Measurements from ENCODE around the gene AEBP2. TPM values are rescaled to one million over a fixed set of nuclear protein-coding genes. Genes with fewer than 3 reads are reported as not detected.
"Not testable (repeated sequence)": the region's sequence is repeated elsewhere in the genome, so short reads cannot be mapped to it uniquely, and the experiment has no call there.

AEBP2 gene, protein sequence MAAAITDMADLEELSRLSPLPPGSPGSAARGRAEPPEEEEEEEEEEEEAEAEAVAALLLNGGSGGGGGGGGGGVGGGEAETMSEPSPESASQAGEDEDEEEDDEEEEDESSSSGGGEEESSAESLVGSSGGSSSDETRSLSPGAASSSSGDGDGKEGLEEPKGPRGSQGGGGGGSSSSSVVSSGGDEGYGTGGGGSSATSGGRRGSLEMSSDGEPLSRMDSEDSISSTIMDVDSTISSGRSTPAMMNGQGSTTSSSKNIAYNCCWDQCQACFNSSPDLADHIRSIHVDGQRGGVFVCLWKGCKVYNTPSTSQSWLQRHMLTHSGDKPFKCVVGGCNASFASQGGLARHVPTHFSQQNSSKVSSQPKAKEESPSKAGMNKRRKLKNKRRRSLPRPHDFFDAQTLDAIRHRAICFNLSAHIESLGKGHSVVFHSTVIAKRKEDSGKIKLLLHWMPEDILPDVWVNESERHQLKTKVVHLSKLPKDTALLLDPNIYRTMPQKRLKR
- total RNA-seq (21.0 and 23.0 TPM in 2 replicates), polyA plus RNA-seq (13.6 and 20.7 TPM in 2 replicates)

- Histone ChIP-seq H3K4me1 (ENCODE audit: low read depth) (peaks cover 4% of the 10 kb centered on the region), H3K9me3 (ENCODE audit: low read depth) (no peaks in the 10 kb centered on the region), H3K36me3 (no peaks in the 10 kb centered on the region), H3K27me3 (no peaks in the 10 kb centered on the region), H3K4me3 (peak within 1 kb of the TSS; percentile 97), H3K27ac (peak within 1 kb of the TSS; percentile 89)
- DNase-seq (ENCODE audit: low read depth in 1 of 2, low spot score in 1 of 2), result peak; percentile 95 to 98
- TF ChIP-seq, protein P1, sequence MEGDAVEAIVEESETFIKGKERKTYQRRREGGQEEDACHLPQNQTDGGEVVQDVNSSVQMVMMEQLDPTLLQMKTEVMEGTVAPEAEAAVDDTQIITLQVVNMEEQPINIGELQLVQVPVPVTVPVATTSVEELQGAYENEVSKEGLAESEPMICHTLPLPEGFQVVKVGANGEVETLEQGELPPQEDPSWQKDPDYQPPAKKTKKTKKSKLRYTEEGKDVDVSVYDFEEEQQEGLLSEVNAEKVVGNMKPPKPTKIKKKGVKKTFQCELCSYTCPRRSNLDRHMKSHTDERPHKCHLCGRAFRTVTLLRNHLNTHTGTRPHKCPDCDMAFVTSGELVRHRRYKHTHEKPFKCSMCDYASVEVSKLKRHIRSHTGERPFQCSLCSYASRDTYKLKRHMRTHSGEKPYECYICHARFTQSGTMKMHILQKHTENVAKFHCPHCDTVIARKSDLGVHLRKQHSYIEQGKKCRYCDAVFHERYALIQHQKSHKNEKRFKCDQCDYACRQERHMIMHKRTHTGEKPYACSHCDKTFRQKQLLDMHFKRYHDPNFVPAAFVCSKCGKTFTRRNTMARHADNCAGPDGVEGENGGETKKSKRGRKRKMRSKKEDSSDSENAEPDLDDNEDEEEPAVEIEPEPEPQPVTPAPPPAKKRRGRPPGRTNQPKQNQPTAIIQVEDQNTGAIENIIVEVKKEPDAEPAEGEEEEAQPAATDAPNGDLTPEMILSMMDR (IDR thresholded peaks at IDR 0.05; ENCODE audit: low read depth, low read length), result no peak
These were observed at the start of gene AEBP2 for GRCh38 chr12:19439059-19440018. TSS of gene AEBP2 (plus strand) at chr12:19439492. CDS start at chr12:19439700, 208 bp downstream.

DNA sequence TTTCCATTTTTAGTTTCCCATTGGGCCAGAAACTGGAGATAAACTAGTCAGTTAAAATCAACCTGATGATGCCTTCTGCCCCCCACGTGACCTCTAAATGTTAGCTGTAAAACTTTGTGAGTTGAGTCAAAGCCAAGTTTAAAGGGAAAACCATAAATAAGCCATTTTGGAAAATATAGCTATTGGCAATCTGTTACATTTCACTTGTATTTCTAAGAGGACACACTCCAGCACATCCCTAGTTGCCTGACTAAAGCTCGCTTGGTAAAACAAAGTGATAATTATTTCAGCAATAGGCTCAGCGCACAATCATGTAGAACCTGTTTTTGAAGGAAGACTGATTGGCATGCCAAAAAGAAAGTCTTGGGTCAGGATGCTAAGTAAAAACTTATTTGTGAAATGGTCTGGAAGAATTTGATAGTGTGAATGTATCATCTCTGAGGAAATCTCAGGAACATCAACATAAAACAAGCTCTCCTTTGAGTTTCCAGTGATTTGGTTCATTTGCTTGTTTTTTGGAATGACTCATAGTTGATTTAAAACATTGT is 49.2 kb upstream of the AEBP2 start:
- H3K4me1 ChIP-seq (ENCODE audit: low read depth), result no peaks in the 10 kb centered on the region
- H3K9me3 ChIP-seq (ENCODE audit: low read depth), result no peaks in the 10 kb centered on the region
- DNase-seq (ENCODE audit: low read depth in 1 of 2, low spot score in 1 of 2), result no peak
- H3K27me3 ChIP-seq, result no peaks in the 10 kb centered on the region
- TF ChIP-seq, protein P1 (IDR thresholded peaks at IDR 0.05; ENCODE audit: low read depth, low read length), result no peak
- H3K27ac ChIP-seq, result no peak overlapping the region
- H3K36me3 ChIP-seq, result no peaks in the 10 kb centered on the region
- no peak overlapping the region for H3K4me3 ChIP-seq

- H3K9me3 ChIP-seq (ENCODE audit: low read depth); H3K36me3 ChIP-seq; DNase-seq (ENCODE audit: low read depth in 1 of 2, low spot score in 1 of 2); H3K27ac ChIP-seq; H3K4me1 ChIP-seq (ENCODE audit: low read depth); H3K4me3 ChIP-seq; H3K27me3 ChIP-seq: not testable (repeated sequence)
These were observed 46.6 kb upstream of the AEBP2 start for GRCh38 chr12:19392644-19393043.

- Histone ChIP-seq H3K4me3 (no peak overlapping the region), H3K27ac (no peak overlapping the region), H3K4me1 (ENCODE audit: low read depth) (no peaks in the 10 kb centered on the region), H3K27me3 (no peaks in the 10 kb centered on the region), H3K9me3 (ENCODE audit: low read depth) (no peaks in the 10 kb centered on the region), H3K36me3 (no peaks in the 10 kb centered on the region)
- no peak for DNase-seq (ENCODE audit: low read depth in 1 of 2, low spot score in 1 of 2)
- TF ChIP-seq, protein P1 (IDR thresholded peaks at IDR 0.05; ENCODE audit: low read depth, low read length), result no peak
These were observed 44.9 kb upstream of the AEBP2 start for GRCh38 chr12:19394385-19394784.

GRCh38 chr12:19397534-19397933 is 41.8 kb upstream of the AEBP2 start:
- Histone ChIP-seq H3K36me3 (no peaks in the 10 kb centered on the region), H3K4me1 (ENCODE audit: low read depth) (no peaks in the 10 kb centered on the region), H3K9me3 (ENCODE audit: low read depth) (no peaks in the 10 kb centered on the region), H3K27ac (no peak overlapping the region), H3K27me3 (no peaks in the 10 kb centered on the region), H3K4me3 (no peak overlapping the region)
- TF ChIP-seq, protein P1 (IDR thresholded peaks at IDR 0.05; ENCODE audit: low read depth, low read length), result no peak
- DNase-seq (ENCODE audit: low read depth in 1 of 2, low spot score in 1 of 2), result no peak

Measured in cardiac muscle cell (in vitro differentiated cells and primary cell).